GM12864 (cell line): ENCODE results near the gene PLD6.
"Not testable (repeated sequence)": the region's sequence is repeated elsewhere in the genome, so short reads cannot be mapped to it uniquely, and the experiment has no call there.

Experiments used
- DNase-seq: peaks from one replicate; pipeline ENCODE4 v3.0.0-alpha.2; 2011; ENCODE audit warnings: low read depth
- H3K4me3 ChIP-seq: 2 replicates; pipeline ENCODE4 v1.5.1; 2011; ENCODE audit warnings: mild to moderate bottlenecking, low read depth, low read length, control low read depth
- TF ChIP-seq, protein P1 (sequence below): IDR thresholded peaks from 2 replicates; pipeline ENCODE4 v1.5.1; 2011; ENCODE audit warnings: low read depth, mild to moderate bottlenecking, moderate library complexity, low read length, control low read depth, inconsistent platforms; ENCODE audit errors: missing control alignments

Gene PLD6

DNA sequence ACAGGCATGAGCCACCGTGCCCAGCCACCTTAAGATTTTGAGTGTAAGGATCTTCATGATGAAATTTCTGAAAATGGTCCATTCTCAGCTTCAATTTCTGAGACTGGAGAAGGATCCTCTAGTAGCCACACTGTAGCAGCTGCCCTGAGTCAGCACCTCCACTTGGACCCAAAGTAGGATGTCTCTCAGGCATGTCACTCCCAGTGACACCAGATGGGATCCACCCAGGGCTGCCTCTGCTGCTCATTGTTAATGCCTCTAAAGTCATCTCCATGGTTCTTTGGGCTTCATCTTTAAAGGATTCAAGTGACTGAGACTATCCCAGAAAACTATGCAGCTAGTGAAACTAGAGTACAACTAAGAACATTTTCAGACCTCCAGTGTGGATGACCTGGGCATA, 7.9 kb downstream of the PLD6 start:
- no peak overlapping the region for H3K4me3 ChIP-seq
- TF ChIP-seq, protein P1, sequence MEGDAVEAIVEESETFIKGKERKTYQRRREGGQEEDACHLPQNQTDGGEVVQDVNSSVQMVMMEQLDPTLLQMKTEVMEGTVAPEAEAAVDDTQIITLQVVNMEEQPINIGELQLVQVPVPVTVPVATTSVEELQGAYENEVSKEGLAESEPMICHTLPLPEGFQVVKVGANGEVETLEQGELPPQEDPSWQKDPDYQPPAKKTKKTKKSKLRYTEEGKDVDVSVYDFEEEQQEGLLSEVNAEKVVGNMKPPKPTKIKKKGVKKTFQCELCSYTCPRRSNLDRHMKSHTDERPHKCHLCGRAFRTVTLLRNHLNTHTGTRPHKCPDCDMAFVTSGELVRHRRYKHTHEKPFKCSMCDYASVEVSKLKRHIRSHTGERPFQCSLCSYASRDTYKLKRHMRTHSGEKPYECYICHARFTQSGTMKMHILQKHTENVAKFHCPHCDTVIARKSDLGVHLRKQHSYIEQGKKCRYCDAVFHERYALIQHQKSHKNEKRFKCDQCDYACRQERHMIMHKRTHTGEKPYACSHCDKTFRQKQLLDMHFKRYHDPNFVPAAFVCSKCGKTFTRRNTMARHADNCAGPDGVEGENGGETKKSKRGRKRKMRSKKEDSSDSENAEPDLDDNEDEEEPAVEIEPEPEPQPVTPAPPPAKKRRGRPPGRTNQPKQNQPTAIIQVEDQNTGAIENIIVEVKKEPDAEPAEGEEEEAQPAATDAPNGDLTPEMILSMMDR = no peak
- DNase-seq = no peak

DNA sequence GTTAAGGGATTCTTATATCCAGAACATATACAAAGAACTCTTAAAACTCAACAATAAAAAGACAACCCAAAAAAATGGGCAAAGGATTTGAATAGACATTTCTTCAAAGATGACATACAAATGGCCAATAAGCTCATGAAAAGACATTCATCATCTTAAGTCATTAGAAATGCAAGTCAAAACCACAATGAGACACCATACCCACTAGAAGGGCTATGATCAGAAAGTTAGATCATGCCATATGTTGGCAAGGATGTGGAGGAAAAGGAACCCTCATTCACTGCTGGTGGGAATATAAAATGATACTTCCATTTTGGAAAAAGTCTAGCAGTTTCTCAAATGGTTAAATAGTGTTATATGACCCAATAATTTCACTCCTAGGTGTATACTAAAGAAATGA, 9.4 kb downstream of the PLD6 start:
- DNase-seq = no peak
- no peak overlapping the region for H3K4me3 ChIP-seq
- TF ChIP-seq, protein P1 = no peak

DNA sequence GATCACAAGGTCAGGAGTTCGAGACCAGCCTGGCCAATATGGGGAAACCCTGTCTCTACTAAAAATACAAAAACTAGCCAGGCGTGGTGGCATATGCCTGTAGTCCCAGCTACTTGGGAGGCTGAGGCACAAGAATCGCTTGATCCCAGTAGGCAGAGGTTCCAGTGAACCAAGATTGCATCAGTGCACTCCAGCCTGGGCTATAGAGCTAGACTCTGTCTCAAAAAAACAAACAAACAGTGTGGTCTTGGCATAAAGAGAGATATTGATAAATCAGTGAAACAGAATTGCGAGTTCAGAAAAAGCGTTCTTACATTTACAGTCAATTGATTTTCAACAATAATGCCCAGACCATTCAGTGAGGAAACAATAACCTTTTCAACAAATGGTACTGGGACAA, 10.7 kb downstream of the PLD6 start:
- H3K4me3 ChIP-seq, DNase-seq: not testable (repeated sequence)

DNA sequence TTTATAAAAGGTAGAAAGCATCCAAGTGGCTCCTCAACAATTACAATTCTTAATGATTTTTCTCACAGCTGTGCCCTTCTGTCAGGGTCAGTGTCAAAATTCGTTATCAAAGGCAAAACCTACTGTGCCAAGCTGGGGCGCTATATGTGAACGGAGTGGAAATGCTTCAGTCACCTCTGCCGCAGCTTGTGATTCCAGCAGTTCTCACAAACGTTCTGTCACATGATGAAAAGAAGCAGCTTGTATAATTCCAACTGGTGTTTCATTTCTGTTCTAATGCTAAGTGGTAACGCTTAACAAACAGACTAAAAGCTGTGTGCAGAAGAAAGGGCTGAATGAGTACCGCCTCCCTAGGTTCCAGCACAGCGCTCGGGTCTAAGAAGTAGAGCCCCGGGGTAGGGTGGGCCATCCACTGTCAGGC, 14.2 kb downstream of the PLD6 start:
- TF ChIP-seq, protein P1 = no peak
- H3K4me3 ChIP-seq = no peak overlapping the region
- DNase-seq = no peak

DNA sequence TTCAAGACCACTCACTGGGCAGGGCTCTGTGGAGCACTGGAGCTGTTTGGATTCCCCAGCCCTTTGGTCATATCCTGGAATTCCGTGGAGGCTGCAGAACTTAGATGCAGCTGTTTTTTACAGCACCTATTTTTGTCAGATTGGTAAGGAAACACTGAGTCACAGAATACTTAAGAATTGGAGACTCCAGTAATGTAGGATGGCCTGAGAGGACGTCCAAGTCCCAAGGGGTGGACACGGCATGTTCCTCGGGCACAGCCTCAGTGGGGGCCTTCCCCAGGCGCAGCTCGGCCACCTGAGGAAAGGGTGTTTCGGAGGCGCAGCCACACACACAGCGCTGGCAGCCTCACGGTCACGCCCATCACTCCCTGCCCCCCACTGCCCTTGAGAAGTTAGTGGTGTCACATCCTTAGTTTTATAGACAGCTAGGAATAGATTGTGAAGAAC, 14.8 kb downstream of the PLD6 start:
- H3K4me3 ChIP-seq = no peak overlapping the region
- DNase-seq = no peak
- TF ChIP-seq, protein P1 = no peak

DNA sequence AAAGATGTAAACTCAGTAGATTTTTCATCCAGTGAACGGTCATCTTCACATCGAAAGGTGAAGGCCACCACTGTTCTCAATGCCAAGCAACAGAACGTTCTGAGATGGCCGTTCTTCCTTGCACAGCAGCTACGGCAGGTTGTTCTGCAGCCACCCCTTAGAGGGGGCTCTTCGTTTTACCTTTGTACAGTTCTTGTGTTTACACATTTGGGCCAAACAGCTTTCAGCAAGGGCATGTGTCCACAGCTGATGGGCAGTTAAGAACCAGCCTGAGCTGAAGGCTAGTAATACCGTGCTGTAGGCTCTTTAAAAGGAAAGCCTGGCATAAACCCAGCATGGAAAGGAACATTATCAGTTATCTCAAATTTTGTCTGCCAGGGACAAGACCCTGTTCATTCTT, 15.9 kb downstream of the PLD6 start:
- TF ChIP-seq, protein P1 = no peak
- H3K4me3 ChIP-seq = no peak overlapping the region
- no peak for DNase-seq

DNA sequence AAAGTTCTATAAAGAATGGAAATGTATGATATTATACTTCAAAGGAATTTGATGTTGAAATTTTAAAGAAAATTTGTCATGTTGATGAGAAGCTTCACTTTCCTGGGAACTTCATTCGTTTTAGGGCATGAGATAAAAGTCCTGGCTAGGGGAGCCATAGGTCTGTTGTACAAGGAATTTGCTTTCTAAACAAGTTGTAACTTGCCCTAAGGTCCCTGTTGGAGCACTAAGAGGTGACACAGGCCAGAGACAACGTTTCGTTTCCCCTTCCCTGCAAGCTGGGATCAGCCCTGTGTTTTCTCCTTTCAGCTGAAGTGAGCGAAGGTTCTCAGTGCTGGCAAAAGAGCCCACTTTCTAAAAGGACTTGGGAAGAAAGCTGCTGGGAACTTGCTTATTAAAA, 16.6 kb downstream of the PLD6 start:
- no peak for DNase-seq
- no peak overlapping the region for H3K4me3 ChIP-seq
- TF ChIP-seq, protein P1 = no peak

DNA sequence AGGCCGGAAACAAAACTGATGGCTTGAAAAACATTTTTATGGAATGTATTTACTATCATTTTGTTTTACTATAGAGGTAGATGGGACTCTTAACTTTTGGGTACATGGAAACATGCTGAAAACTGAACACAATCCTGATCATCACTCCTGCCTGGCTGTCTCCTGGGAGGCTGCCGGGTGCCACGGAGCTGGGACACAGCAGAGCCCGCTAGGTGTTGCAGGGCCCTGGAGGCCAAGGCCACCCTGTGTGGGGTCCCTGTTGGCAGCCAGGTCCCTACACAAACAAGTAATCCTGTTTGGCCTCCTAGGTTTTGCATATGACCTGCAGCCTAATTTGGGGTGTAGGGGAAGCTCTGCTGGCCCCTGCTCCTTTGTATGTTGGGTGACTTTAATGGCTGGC, 17.5 kb downstream of the PLD6 start:
- no peak for DNase-seq
- TF ChIP-seq, protein P1 = no peak
- no peak overlapping the region for H3K4me3 ChIP-seq
